Smooth muscle cell (in vitro differentiated cells): Measurements from ENCODE around the gene NSD2. TPM values are rescaled to one million over a fixed set of nuclear protein-coding genes. Genes with fewer than 3 reads are reported as not detected.

Experiments used
- DNase-seq: peaks from one replicate; lab custom pipeline; 2025; ENCODE audit not compliant: unreplicated experiment; lab: John Stamatoyannopoulos, UW
- H2AFZ ChIP-seq: fragments of 200-600 bp; sonication (generic); 2 replicates; pipeline ENCODE4 v1.6.0; 2016; ENCODE audit warnings: antibody characterized with exemption, low read depth, mild to moderate bottlenecking
- H3F3A ChIP-seq: fragments of 200-600 bp; sonication (generic); 2 replicates; pipeline ENCODE4 v1.6.0; 2017; ENCODE audit warnings: antibody characterized with exemption, low read depth
- H3K27ac ChIP-seq: fragments of 200-600 bp; sonication (generic); 2 replicates; pipeline ENCODE4 v1.5.1; 2016; ENCODE audit warnings: low read depth, mild to moderate bottlenecking
- H3K27me3 ChIP-seq: fragments of 200-600 bp; sonication (generic); 2 replicates; pipeline ENCODE4 v1.6.1; 2016; ENCODE audit warnings: low read depth, mild to moderate bottlenecking
- H3K36me3 ChIP-seq: fragments of 200-600 bp; sonication (generic); 2 replicates; pipeline ENCODE4 v1.5.1; 2016; ENCODE audit warnings: low read depth
- H3K4me1 ChIP-seq: fragments of 200-600 bp; sonication (generic); 2 replicates; pipeline ENCODE4 v1.5.1; 2016; ENCODE audit warnings: low read depth
- H3K4me2 ChIP-seq: fragments of 200-600 bp; sonication (generic); 2 replicates; pipeline ENCODE4 v1.6.0; 2016; ENCODE audit warnings: mild to moderate bottlenecking
- H3K4me3 ChIP-seq: fragments of 200-600 bp; sonication (generic); 2 replicates; pipeline ENCODE4 v1.5.1; 2016; ENCODE audit warnings: mild to moderate bottlenecking
- H3K79me2 ChIP-seq: fragments of 200-600 bp; sonication (generic); 2 replicates; pipeline ENCODE4 v1.6.0; 2016; ENCODE audit warnings: low read depth, mild to moderate bottlenecking
- H3K9ac ChIP-seq: fragments of 200-600 bp; sonication (generic); 2 replicates; pipeline ENCODE4 v1.6.0; 2016; ENCODE audit warnings: low read depth
- H3K9me3 ChIP-seq: fragments of 200-600 bp; sonication (generic); replicated peaks from 2 replicates; pipeline ENCODE4 v1.5.1; 2016; ENCODE audit warnings: low read depth
- H4K20me1 ChIP-seq: fragments of 200-600 bp; sonication (generic); 2 replicates; pipeline ENCODE4 v1.6.0; 2016; ENCODE audit warnings: low read depth
- CTCF ChIP-seq: fragments of 200-600 bp; sonication (generic); IDR thresholded peaks from 2 replicates; pipeline ENCODE4 v1.5.1; 2017; ENCODE audit warnings: borderline replicate concordance, mild to moderate bottlenecking, antibody characterized with exemption; ENCODE audit not compliant: insufficient read depth, poor library complexity, severe bottlenecking
- WGBS: methylation state at CpG from one replicate; pipeline ENCODE4 v1.1.7; 2016; ENCODE audit warnings: low lambda C conversion rate; 5-methylcytosine and 5-hydroxymethylcytosine counted together
- polyA plus RNA-seq: library from polyadenylated mRNA; unstranded; fragments of >200 nt; fragmentation: Nextera tagmentation; extraction: Ambion mirVana; gene quantifications from 2 replicates; pipeline ENCODE4 v1.2.1, GENCODE V29; 2016
- total RNA-seq: library from RNA; depleted of rRNA; stranded (reverse); fragments of >200 nt; gene quantifications from 2 replicates; pipeline ENCODE4 v1.2.3, GENCODE V29; 2014

The NSD2 gene
- total and polyA plus RNA-seq, 2 experiments from 2014 or later = 13.0 to 15.0 TPM

- Histone ChIP-seq H3K27me3 (no peaks in the 10 kb centered on the region), H3K79me2 (peaks cover 93% of the 10 kb centered on the region), H3K4me2 (no peak overlapping the region), H3F3A (no peaks in the 10 kb centered on the region), H3K4me3 (no peak overlapping the region), H3K9me3 (no peaks in the 10 kb centered on the region), H3K9ac (no peak overlapping the region), H3K4me1 (no peaks in the 10 kb centered on the region), H3K36me3 (no peaks in the 10 kb centered on the region), H2AFZ (no peak overlapping the region), H3K27ac (no peak overlapping the region), H4K20me1 (peaks cover 41% of the 10 kb centered on the region)
- no peak for DNase-seq
- WGBS = 95% methylated on average over 1 of the region's 1 CpG
- no peak for TF ChIP-seq CTCF
These were observed 11.7 kb downstream of the NSD2 start for GRCh38 chr4:1882850-1883271.

GRCh38 chr4:1883583-1883982 is 12.4 kb downstream of the NSD2 start:
- Histone ChIP-seq H3K79me2 (peaks cover 95% of the 10 kb centered on the region), H2AFZ (no peak overlapping the region), H3K27ac (no peak overlapping the region), H3K4me1 (no peaks in the 10 kb centered on the region), H3K4me3 (no peak overlapping the region), H4K20me1 (peaks cover 37% of the 10 kb centered on the region), H3K4me2 (no peak overlapping the region), H3K9me3 (no peaks in the 10 kb centered on the region), H3K9ac (no peak overlapping the region), H3K36me3 (no peaks in the 10 kb centered on the region), H3K27me3 (no peaks in the 10 kb centered on the region), H3F3A (no peaks in the 10 kb centered on the region)
- 92% methylated on average over 8 of the region's 8 CpGs for WGBS
- TF ChIP-seq CTCF = no peak
- no peak for DNase-seq

- H3F3A ChIP-seq = no peaks in the 10 kb centered on the region
- H3K36me3 ChIP-seq = no peaks in the 10 kb centered on the region
- H3K4me3 ChIP-seq = no peak overlapping the region
- H3K27me3 ChIP-seq = no peaks in the 10 kb centered on the region
- no peaks in the 10 kb centered on the region for H3K4me1 ChIP-seq
- H3K9me3 ChIP-seq = no peaks in the 10 kb centered on the region
- H3K27ac ChIP-seq = no peak overlapping the region
- no peak for DNase-seq
- no peak for TF ChIP-seq CTCF
- H2AFZ ChIP-seq = no peak overlapping the region
- no peak overlapping the region for H3K9ac ChIP-seq
- peaks cover 97% of the 10 kb centered on the region for H3K79me2 ChIP-seq
- WGBS = 93% methylated on average over 2 of the region's 2 CpGs
- peaks cover 39% of the 10 kb centered on the region for H4K20me1 ChIP-seq
- H3K4me2 ChIP-seq = no peak overlapping the region
These were observed 14.2 kb downstream of the NSD2 start for GRCh38 chr4:1885414-1885813.

GRCh38 chr4:1887052-1887451 is 15.9 kb downstream of the NSD2 start:
- TF ChIP-seq CTCF = no peak

More at GRCh38 chr4:1887052-1887451, 15.9 kb downstream of the NSD2 start:
- H3K27me3 ChIP-seq = no peaks in the 10 kb centered on the region
- H3K4me3 ChIP-seq = no peak overlapping the region
- no peak overlapping the region for H2AFZ ChIP-seq
- no peak for DNase-seq
- H3K9ac ChIP-seq = no peak overlapping the region
- no peaks in the 10 kb centered on the region for H3F3A ChIP-seq
- peaks cover 95% of the 10 kb centered on the region for H3K79me2 ChIP-seq
- no peak overlapping the region for H3K27ac ChIP-seq
- 67% methylated on average over 2 of the region's 2 CpGs for WGBS
- H4K20me1 ChIP-seq = peaks cover 31% of the 10 kb centered on the region
- no peaks in the 10 kb centered on the region for H3K4me1 ChIP-seq
- H3K4me2 ChIP-seq = no peak overlapping the region
- no peaks in the 10 kb centered on the region for H3K36me3 ChIP-seq
- H3K9me3 ChIP-seq = no peaks in the 10 kb centered on the region
